Panc1 (cell line): ENCODE data around the gene SERGEF.

Source experiments
- POLR2AphosphoS5 ChIP-seq: IDR thresholded peaks from 2 replicates; pipeline ENCODE4 v1.6.1; 2012; ENCODE audit warnings: mild to moderate bottlenecking, low read depth, low read length, moderate library complexity
- TF ChIP-seq, protein P1 (sequence below), 2 experiments: IDR thresholded peaks; 2 replicates each; pipeline ENCODE4 v1.6.1; 2011 to 2012; ENCODE audit warnings: low read depth in 2 of 2, control low read depth in 1 of 2, low read length in 1 of 2, mild to moderate bottlenecking in 1 of 2, moderate library complexity in 1 of 2; ENCODE audit not compliant: insufficient read depth in 1 of 2

- no peak for TF ChIP-seq POLR2AphosphoS5
- TF ChIP-seq, protein P1, sequence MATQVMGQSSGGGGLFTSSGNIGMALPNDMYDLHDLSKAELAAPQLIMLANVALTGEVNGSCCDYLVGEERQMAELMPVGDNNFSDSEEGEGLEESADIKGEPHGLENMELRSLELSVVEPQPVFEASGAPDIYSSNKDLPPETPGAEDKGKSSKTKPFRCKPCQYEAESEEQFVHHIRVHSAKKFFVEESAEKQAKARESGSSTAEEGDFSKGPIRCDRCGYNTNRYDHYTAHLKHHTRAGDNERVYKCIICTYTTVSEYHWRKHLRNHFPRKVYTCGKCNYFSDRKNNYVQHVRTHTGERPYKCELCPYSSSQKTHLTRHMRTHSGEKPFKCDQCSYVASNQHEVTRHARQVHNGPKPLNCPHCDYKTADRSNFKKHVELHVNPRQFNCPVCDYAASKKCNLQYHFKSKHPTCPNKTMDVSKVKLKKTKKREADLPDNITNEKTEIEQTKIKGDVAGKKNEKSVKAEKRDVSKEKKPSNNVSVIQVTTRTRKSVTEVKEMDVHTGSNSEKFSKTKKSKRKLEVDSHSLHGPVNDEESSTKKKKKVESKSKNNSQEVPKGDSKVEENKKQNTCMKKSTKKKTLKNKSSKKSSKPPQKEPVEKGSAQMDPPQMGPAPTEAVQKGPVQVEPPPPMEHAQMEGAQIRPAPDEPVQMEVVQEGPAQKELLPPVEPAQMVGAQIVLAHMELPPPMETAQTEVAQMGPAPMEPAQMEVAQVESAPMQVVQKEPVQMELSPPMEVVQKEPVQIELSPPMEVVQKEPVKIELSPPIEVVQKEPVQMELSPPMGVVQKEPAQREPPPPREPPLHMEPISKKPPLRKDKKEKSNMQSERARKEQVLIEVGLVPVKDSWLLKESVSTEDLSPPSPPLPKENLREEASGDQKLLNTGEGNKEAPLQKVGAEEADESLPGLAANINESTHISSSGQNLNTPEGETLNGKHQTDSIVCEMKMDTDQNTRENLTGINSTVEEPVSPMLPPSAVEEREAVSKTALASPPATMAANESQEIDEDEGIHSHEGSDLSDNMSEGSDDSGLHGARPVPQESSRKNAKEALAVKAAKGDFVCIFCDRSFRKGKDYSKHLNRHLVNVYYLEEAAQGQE (IDR thresholded peaks at IDR 0.05; ENCODE audit: insufficient read depth in 1 of 2, low read depth in 2 of 2, low read length in 1 of 2) = no peak
These were observed 58.2 kb downstream of the SERGEF start for GRCh38 chr11:17954395-17955252.
